Measurements from ENCODE around the gene SLITRK4. TPM values are rescaled to one million over a fixed set of nuclear protein-coding genes. Genes with fewer than 3 reads are reported as not detected.

The SLITRK4 gene, protein sequence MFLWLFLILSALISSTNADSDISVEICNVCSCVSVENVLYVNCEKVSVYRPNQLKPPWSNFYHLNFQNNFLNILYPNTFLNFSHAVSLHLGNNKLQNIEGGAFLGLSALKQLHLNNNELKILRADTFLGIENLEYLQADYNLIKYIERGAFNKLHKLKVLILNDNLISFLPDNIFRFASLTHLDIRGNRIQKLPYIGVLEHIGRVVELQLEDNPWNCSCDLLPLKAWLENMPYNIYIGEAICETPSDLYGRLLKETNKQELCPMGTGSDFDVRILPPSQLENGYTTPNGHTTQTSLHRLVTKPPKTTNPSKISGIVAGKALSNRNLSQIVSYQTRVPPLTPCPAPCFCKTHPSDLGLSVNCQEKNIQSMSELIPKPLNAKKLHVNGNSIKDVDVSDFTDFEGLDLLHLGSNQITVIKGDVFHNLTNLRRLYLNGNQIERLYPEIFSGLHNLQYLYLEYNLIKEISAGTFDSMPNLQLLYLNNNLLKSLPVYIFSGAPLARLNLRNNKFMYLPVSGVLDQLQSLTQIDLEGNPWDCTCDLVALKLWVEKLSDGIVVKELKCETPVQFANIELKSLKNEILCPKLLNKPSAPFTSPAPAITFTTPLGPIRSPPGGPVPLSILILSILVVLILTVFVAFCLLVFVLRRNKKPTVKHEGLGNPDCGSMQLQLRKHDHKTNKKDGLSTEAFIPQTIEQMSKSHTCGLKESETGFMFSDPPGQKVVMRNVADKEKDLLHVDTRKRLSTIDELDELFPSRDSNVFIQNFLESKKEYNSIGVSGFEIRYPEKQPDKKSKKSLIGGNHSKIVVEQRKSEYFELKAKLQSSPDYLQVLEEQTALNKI
- total RNA-seq (2014; rRNA removed; shearing (Covaris generic)) (4.0 and 6.0 TPM in 2 replicates), polyA plus RNA-seq (2016; fragmentation: Nextera tagmentation; extraction: Ambion mirVana) (1.5 and 2.9 TPM in 2 replicates)
- long read RNA-seq, partial matches to known transcripts = 0 of 1 reads
- long read RNA-seq, other reads (novel, unspliced or antisense) = 0 of 1 reads

DNA sequence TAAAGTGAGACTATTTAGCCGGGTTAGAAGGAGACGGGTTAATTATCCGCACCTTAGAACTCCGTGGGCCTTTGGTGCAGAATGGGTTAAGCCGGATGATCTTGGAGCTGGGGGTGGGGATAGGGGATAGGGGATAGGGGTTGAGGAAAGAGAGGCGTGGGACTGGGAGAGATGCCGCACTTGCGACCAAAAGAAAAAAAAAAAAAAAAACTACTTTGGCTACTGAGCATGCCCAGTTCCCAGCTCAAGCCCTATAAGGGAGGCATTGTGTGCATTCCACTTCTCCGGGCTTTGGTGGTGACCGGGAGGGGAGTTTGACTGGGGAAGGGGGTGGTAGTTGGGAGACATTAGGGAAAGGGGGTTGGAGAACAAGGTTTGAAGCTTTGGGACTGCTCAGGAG lies at the start of gene SLITRK4:
Gene SLITRK4, minus strand, starts transcription at position 187 of the 400 bp plus-strand sequence. CDS start 4,993 bp downstream, outside the sequence.
- Histone ChIP-seq H3K27me3 (ENCODE audit: insufficient read depth) (peaks cover 24% of the 10 kb centered on the region), H3K36me3 (ENCODE audit: insufficient read depth) (no peaks in the 10 kb centered on the region), H4K20me1 (replicated peaks; ENCODE audit: insufficient read depth) (no peaks in the 10 kb centered on the region), H3K27ac (ENCODE audit: low read depth) (peak within 1 kb of the TSS; percentile 57), H3F3A (replicated peaks; ENCODE audit: low read depth) (no peaks in the 10 kb centered on the region), H3K79me2 (replicated peaks; ENCODE audit: insufficient read depth) (no peaks in the 10 kb centered on the region), H3K9me2 (ENCODE audit: insufficient read depth) (no peaks in the 10 kb centered on the region), H2AFZ (no peak within 1 kb of the TSS), H3K4me2 (peak within 1 kb of the TSS; percentile 73), H3K4me3 (peak within 1 kb of the TSS; percentile 63), H3K4me1 (ENCODE audit: insufficient read depth) (peaks cover 9% of the 10 kb centered on the region)
- H3K27me3 Mint-ChIP-seq (ENCODE audit: insufficient read depth, low read depth, poor library complexity) = peaks cover 6% of the 10 kb centered on the region
- no peak within 1 kb of the TSS; the same call in 1 of the 2 replicates for H3K27ac Mint-ChIP-seq
- DNase-seq (ENCODE audit: low spot score) (peak; percentile 82), ATAC-seq (peak; percentile 61)
- peaks cover 9% of the 10 kb centered on the region; the same call in 1 of the 3 replicates for H3K4me1 Mint-ChIP-seq
- H3K4me3 Mint-ChIP-seq = peak within 1 kb of the TSS; percentile 86
- H3K36me3 Mint-ChIP-seq (ENCODE audit: low read depth) = peaks cover 2% of the 10 kb centered on the region; the same call in 1 of the 3 replicates
- TF ChIP-seq ZNF114 (CRISPR knock-in tag; IDR thresholded peaks at IDR 0.05) = no peak
- TF ChIP-seq EZH2 (IDR thresholded peaks at IDR 0.05; ENCODE audit: low read depth, unreplicated experiment) = no peak
- TF ChIP-seq ZNF331 (CRISPR knock-in tag; IDR thresholded peaks at IDR 0.05; ENCODE audit: low read depth) = no peak
- no peak for TF ChIP-seq EZH2phosphoT487 (IDR thresholded peaks at IDR 0.05; ENCODE audit: unreplicated experiment)
- TF ChIP-seq, protein P1, sequence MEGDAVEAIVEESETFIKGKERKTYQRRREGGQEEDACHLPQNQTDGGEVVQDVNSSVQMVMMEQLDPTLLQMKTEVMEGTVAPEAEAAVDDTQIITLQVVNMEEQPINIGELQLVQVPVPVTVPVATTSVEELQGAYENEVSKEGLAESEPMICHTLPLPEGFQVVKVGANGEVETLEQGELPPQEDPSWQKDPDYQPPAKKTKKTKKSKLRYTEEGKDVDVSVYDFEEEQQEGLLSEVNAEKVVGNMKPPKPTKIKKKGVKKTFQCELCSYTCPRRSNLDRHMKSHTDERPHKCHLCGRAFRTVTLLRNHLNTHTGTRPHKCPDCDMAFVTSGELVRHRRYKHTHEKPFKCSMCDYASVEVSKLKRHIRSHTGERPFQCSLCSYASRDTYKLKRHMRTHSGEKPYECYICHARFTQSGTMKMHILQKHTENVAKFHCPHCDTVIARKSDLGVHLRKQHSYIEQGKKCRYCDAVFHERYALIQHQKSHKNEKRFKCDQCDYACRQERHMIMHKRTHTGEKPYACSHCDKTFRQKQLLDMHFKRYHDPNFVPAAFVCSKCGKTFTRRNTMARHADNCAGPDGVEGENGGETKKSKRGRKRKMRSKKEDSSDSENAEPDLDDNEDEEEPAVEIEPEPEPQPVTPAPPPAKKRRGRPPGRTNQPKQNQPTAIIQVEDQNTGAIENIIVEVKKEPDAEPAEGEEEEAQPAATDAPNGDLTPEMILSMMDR (conservative IDR thresholded peaks at IDR 0.05; ENCODE audit: low read depth in 2 of 2) = no peak
- TF ChIP-seq NANOG (IDR thresholded peaks at IDR 0.05; ENCODE audit: borderline replicate concordance) = no peak
- TF ChIP-seq, protein P2, sequence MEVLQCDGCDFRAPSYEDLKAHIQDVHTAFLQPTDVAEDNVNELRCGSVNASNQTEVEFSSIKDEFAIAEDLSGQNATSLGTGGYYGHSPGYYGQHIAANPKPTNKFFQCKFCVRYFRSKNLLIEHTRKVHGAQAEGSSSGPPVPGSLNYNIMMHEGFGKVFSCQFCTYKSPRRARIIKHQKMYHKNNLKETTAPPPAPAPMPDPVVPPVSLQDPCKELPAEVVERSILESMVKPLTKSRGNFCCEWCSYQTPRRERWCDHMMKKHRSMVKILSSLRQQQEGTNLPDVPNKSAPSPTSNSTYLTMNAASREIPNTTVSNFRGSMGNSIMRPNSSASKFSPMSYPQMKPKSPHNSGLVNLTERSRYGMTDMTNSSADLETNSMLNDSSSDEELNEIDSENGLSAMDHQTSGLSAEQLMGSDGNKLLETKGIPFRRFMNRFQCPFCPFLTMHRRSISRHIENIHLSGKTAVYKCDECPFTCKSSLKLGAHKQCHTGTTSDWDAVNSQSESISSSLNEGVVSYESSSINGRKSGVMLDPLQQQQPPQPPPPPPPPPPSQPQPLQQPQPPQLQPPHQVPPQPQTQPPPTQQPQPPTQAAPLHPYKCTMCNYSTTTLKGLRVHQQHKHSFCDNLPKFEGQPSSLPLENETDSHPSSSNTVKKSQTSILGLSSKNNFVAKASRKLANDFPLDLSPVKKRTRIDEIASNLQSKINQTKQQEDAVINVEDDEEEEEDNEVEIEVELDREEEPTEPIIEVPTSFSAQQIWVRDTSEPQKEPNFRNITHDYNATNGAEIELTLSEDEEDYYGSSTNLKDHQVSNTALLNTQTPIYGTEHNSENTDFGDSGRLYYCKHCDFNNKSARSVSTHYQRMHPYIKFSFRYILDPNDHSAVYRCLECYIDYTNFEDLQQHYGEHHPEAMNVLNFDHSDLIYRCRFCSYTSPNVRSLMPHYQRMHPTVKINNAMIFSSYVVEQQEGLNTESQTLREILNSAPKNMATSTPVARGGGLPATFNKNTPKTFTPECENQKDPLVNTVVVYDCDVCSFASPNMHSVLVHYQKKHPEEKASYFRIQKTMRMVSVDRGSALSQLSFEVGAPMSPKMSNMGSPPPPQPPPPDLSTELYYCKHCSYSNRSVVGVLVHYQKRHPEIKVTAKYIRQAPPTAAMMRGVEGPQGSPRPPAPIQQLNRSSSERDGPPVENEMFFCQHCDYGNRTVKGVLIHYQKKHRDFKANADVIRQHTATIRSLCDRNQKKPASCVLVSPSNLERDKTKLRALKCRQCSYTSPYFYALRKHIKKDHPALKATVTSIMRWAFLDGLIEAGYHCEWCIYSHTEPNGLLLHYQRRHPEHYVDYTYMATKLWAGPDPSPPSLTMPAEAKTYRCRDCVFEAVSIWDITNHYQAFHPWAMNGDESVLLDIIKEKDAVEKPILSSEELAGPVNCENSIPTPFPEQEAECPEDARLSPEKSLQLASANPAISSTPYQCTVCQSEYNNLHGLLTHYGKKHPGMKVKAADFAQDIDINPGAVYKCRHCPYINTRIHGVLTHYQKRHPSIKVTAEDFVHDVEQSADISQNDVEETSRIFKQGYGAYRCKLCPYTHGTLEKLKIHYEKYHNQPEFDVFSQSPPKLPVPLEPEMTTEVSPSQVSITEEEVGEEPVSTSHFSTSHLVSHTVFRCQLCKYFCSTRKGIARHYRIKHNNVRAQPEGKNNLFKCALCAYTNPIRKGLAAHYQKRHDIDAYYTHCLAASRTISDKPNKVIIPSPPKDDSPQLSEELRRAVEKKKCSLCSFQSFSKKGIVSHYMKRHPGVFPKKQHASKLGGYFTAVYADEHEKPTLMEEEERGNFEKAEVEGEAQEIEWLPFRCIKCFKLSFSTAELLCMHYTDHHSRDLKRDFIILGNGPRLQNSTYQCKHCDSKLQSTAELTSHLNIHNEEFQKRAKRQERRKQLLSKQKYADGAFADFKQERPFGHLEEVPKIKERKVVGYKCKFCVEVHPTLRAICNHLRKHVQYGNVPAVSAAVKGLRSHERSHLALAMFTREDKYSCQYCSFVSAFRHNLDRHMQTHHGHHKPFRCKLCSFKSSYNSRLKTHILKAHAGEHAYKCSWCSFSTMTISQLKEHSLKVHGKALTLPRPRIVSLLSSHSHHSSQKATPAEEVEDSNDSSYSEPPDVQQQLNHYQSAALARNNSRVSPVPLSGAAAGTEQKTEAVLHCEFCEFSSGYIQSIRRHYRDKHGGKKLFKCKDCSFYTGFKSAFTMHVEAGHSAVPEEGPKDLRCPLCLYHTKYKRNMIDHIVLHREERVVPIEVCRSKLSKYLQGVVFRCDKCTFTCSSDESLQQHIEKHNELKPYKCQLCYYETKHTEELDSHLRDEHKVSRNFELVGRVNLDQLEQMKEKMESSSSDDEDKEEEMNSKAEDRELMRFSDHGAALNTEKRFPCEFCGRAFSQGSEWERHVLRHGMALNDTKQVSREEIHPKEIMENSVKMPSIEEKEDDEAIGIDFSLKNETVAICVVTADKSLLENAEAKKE (CRISPR knock-in tag; IDR thresholded peaks at IDR 0.05) = no peak
- TF ChIP-seq, protein P3, sequence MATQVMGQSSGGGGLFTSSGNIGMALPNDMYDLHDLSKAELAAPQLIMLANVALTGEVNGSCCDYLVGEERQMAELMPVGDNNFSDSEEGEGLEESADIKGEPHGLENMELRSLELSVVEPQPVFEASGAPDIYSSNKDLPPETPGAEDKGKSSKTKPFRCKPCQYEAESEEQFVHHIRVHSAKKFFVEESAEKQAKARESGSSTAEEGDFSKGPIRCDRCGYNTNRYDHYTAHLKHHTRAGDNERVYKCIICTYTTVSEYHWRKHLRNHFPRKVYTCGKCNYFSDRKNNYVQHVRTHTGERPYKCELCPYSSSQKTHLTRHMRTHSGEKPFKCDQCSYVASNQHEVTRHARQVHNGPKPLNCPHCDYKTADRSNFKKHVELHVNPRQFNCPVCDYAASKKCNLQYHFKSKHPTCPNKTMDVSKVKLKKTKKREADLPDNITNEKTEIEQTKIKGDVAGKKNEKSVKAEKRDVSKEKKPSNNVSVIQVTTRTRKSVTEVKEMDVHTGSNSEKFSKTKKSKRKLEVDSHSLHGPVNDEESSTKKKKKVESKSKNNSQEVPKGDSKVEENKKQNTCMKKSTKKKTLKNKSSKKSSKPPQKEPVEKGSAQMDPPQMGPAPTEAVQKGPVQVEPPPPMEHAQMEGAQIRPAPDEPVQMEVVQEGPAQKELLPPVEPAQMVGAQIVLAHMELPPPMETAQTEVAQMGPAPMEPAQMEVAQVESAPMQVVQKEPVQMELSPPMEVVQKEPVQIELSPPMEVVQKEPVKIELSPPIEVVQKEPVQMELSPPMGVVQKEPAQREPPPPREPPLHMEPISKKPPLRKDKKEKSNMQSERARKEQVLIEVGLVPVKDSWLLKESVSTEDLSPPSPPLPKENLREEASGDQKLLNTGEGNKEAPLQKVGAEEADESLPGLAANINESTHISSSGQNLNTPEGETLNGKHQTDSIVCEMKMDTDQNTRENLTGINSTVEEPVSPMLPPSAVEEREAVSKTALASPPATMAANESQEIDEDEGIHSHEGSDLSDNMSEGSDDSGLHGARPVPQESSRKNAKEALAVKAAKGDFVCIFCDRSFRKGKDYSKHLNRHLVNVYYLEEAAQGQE (IDR thresholded peaks at IDR 0.05; ENCODE audit: unreplicated experiment) = no peak
- peaks cover 30% of the 10 kb centered on the region for H3K9me3 Mint-ChIP-seq
